ENCODE data around the gene TMEM236. TPM values are rescaled to one million over a fixed set of nuclear protein-coding genes. Genes with fewer than 3 reads are reported as not detected.

Gene TMEM236
- total RNA-seq, 1 donor from 2014 or later: 1.2 TPM

DNA sequence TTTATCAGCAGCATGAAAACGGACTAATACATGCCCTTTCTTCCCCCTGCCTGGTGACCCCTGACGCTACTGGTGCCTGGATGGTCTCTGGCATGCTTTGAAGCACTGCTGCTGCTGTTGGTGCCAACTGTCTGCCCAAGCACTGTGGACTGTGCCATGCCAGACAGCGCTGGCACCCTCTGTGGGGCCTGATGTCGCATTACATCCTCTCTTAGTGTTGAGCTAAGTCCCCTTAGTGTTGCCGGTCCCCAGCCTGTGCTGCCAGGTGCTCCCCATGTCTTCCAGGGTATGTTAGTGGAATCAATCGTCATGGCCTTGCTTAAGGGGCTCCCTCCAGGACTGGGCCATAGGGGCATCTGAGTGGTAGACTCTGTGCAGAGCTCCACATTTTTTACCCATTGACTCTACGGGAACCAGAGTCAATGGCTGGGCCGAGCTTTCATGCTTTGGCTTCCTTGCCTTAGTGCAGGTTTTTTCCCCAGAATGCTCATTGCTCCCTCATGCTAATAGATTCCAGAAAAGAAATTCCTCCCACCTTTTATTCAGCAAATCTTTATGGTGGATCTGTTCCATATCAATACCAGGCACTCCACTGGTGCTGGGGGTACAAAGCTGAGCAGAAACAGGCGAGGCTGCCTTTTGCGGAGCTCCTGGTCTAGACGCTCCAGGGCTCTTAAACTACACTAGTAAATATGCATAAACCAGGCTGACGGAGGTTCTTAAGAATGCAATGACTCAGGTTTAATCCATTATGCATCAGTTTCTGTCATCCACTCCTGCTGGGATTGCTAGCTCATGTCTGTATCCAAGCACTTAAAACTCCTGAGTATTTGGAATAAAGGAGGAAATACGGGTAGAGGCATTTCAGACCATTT is 35.3 kb downstream of the TMEM236 start:
- peak; percentile 91 for DNase-seq (ENCODE audit: low spot score)

DNA sequence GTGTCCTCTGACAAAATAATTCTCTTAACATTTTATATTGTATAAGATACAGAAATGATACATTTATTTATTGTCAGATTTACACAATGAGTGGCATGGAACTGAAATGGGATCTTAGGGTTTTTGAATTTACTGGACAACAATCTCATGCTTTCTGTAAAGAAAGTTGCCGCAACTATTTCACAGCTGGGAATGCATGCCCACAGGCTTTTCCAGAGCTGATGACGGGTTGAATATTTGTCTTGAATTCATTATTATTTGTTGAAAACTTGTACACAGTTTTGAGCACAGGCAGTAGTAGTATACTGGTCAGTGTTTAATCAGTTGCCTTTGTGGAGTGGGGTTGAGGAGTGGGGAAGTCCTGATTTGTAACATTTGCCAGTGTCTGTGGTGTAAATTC is 36.6 kb downstream of the TMEM236 start:
- DNase-seq (ENCODE audit: low spot score): no peak

DNA sequence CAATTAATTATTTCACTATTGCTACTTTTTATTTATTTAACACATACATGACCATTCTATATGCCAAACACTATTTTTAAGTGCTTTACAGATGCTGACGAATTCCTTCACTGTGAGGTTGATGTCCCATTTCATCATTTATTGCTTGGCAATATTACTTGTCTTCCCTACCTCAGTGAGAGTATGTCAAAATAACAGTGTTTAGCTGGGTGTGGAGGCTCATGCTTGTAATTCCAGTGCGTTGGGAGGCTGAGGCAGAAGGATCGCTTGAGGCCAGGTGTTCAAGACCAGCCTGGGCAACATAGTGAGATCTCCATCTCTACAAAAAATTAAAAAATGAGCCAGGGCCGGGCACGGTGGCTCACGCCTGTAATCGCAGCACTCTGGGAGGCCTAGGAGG is 37.4 kb downstream of the TMEM236 start:
- no peak for DNase-seq (ENCODE audit: low spot score)

DNA sequence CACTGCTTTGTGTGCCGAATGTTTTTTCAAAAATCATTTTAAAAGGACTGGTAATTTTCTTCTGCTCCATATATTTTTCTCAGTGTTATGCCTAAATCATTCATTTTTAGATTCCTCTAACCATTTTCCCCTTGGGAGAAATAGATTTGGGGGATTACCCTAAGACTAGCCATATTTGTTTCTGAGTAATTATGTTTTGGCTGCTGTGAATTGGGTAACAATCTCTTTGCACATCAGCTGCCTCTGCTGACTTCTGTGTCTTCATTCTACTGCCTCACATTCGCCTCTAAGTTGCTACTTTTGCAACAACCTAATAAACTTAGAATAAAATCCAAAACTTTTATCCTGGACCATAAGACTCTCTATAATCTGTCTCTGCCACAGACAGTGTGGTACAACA is 38.6 kb downstream of the TMEM236 start:
- DNase-seq (ENCODE audit: low spot score): no peak

DNA sequence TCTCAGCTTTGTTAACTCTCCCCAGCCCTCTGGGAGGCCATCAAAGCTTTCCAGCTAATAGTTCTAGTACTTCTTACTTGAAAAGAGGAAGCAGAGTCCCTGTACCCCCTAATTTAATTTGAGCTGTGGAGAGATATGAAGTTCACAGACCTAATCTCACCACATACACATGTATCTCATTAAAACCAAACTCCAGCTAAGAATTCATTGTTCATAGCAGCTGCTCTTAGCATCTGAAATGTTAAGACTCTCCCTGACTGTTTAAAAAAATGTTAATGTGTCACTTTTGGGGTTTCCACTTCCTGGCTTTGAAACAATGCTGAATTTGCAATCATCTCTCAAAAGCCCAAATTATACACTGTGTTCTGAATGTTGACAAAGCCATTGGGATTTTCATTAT is 41.0 kb downstream of the TMEM236 start:
- DNase-seq (ENCODE audit: low spot score): no peak

DNA sequence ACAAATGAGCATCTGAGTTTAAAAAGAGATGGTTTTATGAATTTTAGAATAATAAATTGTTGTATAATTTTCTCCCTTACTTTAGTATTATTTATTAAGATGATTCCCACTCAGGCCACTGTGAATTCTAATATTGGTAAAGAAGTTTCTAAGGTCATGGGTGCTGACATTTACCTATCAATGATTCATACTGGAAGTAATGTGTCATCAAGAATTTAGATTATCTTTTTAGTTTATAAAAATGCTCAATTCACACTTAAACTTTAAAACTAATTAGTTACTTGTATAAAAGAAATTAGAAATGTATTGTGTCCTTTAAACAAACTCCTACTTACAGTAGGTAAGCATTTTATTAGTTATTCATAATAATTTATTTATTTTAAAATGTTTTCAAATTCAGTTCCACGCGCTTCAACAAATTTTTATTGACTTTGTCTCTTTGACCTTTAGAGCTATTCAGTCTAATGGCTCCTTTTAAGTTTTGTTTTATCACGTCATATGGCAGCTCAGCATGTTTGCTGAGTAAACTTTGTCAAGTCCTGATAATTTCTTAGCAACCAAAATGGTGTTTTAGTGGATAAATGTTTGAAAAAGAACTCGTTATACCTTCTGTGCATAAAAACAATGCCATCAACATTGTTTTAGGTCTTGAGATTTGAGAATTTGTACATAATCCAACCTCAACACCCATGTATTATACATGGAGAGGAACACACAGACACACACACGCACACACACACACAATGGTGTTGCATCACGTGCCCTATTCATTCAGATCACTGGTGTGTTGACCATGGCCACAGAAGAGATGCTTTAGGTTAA is 42.0 kb downstream of the TMEM236 start:
- DNase-seq (ENCODE audit: low spot score): no peak

DNA sequence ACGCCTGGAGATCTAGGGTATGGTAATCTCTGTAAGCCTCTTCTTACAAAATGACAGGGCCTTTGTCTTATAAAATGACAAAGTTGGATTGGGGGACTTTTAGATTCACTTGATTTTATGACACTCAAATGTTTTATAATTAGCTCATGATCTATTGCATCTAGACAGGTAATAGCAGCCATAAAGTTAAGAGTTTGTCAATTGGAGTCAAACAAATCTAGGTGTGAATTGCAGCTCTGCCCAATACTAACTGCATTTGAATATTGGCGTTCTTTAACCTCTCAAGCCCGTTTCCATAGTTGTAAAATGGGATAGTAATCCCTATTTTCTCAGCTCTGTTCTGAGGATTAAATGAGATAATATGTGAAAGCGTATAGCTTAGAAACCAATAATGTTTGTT is 43.1 kb downstream of the TMEM236 start:
- no peak for DNase-seq (ENCODE audit: low spot score)

DNA sequence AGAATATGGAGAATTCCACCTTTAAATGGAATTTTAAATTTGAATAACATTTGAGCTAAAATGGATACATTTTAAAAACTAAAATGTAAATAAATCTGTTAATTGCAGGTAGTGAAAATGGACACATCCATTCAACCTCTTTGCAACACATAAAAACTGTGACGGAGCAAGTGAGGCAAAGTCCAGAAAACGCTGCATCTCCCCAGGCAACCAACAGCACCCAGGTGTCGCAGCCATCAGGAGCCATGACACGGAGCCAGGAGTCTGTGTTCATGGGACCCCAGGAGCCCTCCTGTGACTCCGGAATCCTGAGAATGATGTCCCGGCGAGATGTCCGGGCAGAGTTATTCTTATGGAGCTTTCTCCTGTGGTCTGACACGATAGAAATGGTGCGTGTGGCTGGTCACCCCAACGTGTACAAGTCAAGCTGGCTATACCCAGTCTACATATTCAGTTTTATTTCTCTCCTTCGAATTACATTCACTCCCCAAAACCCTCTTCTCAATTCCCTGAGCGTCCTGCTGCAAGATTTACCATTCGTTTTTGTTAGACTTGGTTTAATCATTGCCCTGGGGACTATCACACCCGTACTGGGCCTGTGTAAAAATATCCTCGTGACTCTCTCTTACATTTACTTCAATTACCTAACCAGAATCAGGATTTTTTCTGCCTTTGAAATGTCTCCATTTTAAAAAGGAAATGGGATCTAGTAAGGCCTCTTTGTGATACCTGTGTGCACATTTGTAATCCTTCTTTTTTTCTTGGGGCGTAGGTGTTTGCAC is 44.0 kb downstream of the TMEM236 start:
- no peak for DNase-seq (ENCODE audit: low spot score)

DNA sequence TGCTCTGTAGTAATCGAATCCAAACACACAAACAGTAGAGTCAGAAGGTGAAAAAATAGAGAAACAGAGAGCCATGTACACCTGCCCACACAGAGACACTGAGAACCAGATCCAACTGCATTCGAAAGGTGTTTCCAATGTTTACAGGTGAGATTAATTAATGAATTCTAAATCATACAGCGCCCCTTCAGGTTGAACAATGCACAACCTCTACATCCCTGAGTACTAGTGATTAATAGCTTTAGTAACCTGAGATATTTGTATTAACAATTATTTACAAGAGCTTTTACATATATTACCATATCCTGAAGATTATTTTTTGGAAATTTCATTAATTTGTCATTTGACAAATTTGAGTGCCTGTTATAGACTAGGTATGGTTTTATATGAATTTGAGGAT is 49.5 kb downstream of the TMEM236 start:
- DNase-seq (ENCODE audit: low spot score): no peak

DNA sequence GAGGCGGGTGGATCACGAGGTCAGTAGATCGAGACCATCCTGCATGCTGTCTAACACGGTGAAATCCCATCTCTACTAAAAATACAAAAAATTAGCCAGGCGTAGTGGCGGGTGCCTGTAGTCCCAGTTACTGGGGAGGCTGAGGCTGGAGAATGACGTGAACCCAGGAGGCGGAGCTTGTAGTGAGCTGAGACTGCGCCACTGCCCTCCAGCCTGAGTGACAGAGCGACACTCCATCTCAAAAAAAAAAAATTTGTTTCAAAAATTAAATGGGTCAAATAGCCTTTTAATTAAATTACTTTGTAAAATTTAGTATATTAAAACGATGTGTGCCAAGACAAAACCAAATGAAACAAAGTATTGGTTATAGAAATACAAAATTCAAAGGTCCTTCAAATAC is 50.3 kb downstream of the TMEM236 start:
- no peak for DNase-seq (ENCODE audit: low spot score)

DNA sequence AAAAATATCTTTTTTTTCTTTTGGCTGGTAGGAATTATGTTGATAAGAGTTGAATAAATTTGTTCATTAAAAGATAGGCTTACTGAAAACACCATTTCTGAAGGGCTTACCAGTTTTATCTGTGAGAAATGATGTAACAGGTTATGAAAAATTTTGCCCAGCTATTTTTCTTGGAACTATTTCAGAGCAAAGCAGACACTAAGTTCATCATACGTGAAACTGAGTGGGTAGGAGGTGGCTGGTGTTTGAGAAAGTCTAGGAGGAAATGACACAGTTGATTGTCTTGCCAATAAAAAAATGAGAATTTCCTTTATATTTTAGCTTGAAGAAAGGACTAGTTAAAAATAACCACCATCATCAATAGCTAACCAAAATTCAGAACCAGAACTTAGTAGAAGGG is 51.0 kb downstream of the TMEM236 start:
- no peak for DNase-seq (ENCODE audit: low spot score)

DNA sequence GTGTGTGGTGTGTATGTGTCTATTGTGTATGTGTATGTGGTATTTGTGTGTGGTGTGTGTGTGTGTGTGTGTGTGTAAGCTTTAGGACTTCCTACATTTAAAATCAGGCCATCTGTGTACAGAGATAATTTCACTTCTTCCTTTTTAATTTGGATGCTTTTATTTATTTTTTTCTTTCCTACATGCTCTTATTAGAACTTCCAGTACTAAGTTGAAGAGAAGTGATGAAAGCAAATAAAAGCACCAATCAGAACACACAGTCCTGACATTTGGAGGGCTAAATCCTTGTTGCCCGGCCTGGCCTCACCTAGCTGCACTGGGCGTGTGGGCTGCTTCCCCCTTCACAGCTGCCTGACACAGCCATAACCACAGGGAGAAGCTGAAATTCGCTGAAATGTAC is 53.3 kb downstream of the TMEM236 start:
- no peak for DNase-seq (ENCODE audit: low spot score)

DNA sequence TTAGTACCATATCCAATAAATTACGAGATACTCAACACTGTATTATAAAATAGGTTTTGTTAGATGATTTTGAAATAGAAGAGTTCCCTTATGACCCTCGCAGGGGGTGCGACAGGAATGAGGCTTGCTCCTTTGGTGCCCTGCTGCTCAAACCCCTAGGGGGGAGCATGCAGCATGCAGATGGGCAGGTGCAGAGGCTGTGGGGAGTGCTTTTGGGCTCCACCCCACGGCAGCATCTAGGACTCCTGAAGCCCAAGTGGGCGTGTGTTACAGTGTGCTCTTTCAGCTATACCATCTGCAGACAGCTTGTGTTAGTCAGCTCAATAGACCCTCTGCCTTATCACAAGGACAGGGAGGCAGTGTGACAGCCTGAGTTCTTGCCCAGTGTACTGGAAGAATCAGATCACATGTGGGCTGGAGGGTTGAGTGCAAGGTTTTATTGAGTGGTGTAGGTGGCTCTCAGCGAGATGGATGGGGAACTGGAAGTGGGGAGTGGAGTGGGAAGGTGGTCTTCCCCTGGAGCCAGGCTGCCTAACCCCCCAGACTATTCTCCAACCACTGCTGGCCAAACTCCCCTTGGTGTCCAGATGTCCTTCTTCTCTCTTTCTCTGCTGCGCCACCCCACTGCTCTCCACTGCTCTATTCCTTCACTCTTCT is 54.0 kb downstream of the TMEM236 start:
- DNase-seq (ENCODE audit: low spot score): no peak

DNA sequence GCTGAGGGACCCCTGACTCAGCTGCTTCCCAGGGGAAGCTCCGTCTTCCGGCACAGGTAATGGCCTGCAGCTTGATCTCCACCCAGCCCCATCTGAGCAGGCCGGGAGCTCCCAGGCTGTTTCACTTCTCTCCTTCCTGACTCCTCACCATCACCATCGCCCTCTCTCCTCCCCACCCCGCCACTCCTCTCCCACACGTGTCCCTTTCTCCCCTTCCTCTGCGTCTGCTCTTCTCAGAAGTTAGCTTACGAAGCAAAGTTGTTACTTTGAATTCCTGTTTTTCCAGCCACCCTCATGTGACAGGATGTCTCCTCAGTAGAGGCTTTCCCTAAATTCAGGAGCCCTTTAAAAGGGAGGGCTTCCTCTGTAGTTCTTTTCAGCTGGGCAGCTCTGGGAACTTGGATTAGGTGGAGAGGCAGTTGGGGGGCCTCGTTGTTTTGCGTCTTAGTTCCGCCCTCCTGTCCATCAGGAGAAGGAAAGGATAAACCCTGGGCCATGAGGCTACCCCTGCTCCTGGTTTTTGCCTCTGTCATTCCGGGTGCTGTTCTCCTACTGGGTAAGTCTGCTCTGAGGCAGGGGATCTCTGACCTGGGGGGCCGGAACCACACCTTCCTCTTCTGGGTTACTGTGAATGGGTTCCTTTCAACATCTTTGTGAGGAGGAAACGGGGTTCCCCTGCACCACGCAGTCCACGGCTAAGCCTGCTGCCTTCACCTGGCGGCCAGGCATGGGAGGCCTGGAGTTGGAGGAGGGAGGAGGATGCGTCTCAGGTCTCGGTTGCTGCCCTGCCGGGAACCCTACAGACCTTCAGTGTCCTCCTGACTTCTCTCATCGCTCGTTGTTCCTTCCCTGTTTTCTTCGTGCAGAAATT is 57.2 kb downstream of the TMEM236 start, which contains the start of gene MRC1:
Gene MRC1 (plus strand): TSS at position 378 of the 871 bp plus-strand sequence. CDS start 118 bp downstream, at position 496.
- peak; percentile 12 for DNase-seq (ENCODE audit: low spot score)

DNA sequence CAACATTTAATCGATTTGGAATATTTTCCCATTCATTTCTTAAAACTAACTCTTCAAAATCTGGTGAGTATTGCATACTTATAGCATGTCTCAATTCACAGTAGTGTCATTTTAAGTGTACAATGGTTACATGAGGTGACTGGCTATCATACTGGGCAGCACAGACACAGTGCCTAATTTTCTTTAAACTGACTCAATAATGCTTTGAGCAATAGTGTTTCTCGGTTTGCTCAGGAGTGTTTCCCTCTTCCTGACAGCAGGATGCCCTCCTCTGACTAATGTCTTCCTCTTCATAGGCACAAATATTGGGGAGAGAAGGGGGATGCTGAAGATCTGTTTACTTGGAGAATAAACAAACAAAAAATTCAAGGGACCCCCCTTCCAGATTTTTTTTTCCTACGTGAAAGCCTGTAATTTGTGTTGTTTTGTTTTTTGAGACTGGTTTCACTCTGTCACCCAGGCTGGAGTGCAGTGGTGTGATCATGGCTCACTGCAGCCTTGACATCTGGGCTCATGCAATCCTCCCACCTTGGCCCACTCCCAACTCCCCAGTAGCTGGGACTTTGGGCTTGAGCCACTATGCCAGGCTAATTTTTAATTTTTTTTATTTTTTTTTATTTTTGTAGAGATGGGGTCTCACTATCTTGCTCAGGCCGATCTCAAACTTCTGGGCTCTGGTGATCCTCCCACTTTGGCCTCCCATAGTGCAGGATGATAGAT is 59.3 kb downstream of the TMEM236 start:
- DNase-seq (ENCODE audit: low spot score): no peak

DNA sequence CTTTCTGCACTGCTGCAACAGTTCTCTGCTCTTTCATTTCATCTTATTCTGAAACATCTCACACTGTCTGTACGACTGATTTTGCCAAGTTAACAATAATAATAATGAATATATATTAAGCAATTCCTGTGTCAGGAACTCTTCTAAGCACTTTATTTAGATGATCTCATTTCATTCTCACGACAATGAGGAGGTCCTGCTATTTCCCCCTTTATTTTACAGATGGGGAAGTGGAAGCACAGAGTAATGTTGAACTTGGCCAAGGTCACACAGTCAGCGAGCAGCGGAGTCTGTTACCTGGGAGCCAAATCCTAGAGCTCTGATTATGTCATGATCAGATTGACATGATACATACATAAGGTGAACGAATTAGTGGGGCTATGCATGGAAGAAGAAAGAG is 63.0 kb downstream of the TMEM236 start:
- DNase-seq (ENCODE audit: low spot score): no peak

DNA sequence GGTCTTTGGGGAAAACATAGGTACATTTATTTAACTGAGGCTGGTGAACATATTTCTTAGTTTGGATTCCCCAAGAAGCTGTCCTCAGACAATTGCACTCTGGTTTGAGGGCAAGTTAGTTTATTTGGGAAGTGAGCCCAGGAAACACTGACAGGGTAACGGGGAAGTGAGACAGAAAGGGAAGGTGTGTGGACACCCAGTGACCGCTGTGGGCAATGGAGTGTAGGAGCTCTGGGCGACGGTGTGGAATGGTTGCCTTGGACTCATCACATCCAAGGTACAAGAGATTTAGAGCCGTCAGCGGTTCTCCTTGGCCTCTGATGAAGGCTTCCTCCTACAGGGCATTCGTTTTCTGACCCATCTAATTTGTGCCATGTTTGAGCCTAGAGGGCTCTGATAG is 64.2 kb downstream of the TMEM236 start:
- DNase-seq (ENCODE audit: low spot score): no peak

DNA sequence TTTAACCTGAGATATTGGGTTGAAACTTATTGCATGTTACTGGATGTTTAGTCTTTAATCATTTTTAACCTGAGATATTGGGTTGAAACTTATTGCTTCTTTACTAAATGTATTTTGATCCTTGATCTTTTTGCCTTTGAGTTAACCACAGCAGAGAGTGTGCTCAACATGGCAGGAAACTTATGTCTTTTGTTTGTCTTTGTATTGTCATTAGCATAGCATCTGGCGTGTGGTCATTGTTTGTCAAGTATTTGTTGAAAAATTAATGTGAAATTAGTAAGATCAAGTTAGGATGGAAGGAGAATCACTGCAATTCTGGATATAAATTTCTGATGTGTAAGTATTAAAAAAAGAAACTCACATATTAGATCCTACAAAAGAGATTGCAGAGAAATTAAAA is 65.3 kb downstream of the TMEM236 start:
- no peak for DNase-seq (ENCODE audit: low spot score)

DNA sequence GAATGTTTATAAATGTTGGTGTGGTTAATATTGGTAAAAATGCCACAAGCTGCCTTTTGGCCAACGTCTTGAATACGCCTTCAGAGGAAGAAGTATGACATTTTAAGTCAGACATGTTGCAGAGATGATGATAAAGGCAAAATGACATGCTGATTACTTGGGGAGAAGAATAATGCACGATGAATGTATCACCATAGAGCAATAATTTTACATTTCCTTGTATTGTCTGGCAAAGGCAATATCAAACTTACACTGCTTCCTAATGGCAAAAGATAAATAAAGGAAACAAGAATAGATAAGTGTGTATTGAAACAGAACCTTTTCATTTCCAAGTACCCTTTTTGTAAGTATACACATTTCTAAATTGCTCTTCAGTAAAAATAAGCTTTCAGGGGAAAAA is 65.8 kb downstream of the TMEM236 start:
- no peak for DNase-seq (ENCODE audit: low spot score)

DNA sequence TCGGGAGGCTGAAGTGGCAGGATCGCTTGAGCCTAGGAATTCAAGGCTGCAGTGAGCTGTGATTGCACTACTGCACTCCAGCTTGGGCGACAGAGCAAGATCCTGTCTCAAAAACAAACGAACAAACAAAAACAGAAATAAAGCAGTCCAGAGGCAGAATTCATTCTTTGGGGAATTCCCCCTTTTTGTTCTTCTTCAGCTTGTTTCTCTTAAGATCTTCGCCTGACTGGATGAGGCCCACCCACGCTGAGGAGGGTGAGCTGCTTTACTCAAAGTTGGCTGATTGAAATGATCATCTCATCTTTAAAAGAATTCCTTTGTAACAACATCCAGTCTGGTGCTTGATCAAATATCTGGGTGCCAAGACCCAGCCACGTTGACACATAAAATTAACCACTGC is 67.8 kb downstream of the TMEM236 start:
- no peak for DNase-seq (ENCODE audit: low spot score)

Data from umbilical cord (tissue), 2 donors.